H1 (cell line): ENCODE data around the gene CADPS. TPM values are rescaled to one million over a fixed set of nuclear protein-coding genes. Genes with fewer than 3 reads are reported as not detected.

Experiments
- CTCF ChIA-PET: fragments of 300-600 bp; sonication (Branson Sonifier 250); formaldehyde crosslinking; loops from one replicate; lab custom pipeline; 2021; ENCODE audit not compliant: partially characterized antibody; lab: Charles Lee
- POLR2A ChIA-PET: fragments of 300-600 bp; sonication (Branson Sonifier 250); formaldehyde crosslinking; loops from one replicate; lab custom pipeline; 2021; ENCODE audit warnings: inconsistent platforms; ENCODE audit not compliant: partially characterized antibody; lab: Charles Lee
- DNase-seq, 2 experiments: peaks; one replicate each; pipeline versions ENCODE4 v3.0.0 to v3.0.0-alpha.2; 2010 to 2022; ENCODE audit warnings: low spot score in 2 of 2, low read depth in 1 of 2, mixed read lengths in 1 of 2
- FAIRE-seq: peaks from 2 replicates; lab custom pipeline; 2011; peaks lifted over from hg19 to GRCh38; lab: Jason Lieb, UNC
- H2AFZ ChIP-seq: 2 replicates; pipeline ENCODE4 v1.8.1; 2012; ENCODE audit warnings: low read length, inconsistent platforms
- H2AK5ac ChIP-seq: 2 replicates; pipeline ENCODE4 v1.6.1; 2013; ENCODE audit warnings: low read depth, low read length
- H2BK120ac ChIP-seq: replicated peaks from 2 replicates; pipeline ENCODE3; 2013; ENCODE audit warnings: low read depth, low read length, inconsistent platforms
- H2BK12ac ChIP-seq: 2 replicates; pipeline ENCODE4 v1.6.1; 2013; ENCODE audit warnings: low read depth, low read length
- H2BK15ac ChIP-seq: 2 replicates; pipeline ENCODE4 v1.6.1; 2013; ENCODE audit warnings: low read length
- H2BK20ac ChIP-seq: 2 replicates; pipeline ENCODE4 v1.6.1; 2013; ENCODE audit warnings: low read length
- H2BK5ac ChIP-seq: 2 replicates; pipeline ENCODE4 v1.6.1; 2013; ENCODE audit warnings: low read depth, low read length
- H3K14ac ChIP-seq: 2 replicates; pipeline ENCODE4 v1.6.1; 2013; ENCODE audit warnings: inconsistent platforms; ENCODE audit not compliant: insufficient read length
- H3K18ac ChIP-seq: 2 replicates; pipeline ENCODE4 v1.6.1; 2013; ENCODE audit warnings: low read length; ENCODE audit errors: extremely low read depth
- H3K23ac ChIP-seq: 2 replicates; pipeline ENCODE4 v1.6.1; 2013; ENCODE audit warnings: inconsistent platforms; ENCODE audit not compliant: insufficient read length
- H3K23me2 ChIP-seq: 2 replicates; pipeline ENCODE4 v1.6.1; 2013; ENCODE audit warnings: low read depth, low read length
- H3K27ac ChIP-seq: 2 replicates; pipeline ENCODE4 v1.6.1; 2011; ENCODE audit warnings: low read depth, low read length, inconsistent platforms
- H3K27me3 ChIP-seq, 4 experiments: replicated peaks in 1 of 4; 1 replicate in 1 of 4; 2 replicates in 3 of 4; pipeline versions ENCODE4 v1.6.1 to v1.8.1; 2011 to 2013; ENCODE audit warnings: low read length in 3 of 4, mild to moderate bottlenecking in 3 of 4, inconsistent platforms in 2 of 4, mixed read lengths in 2 of 4, moderate library complexity in 1 of 4; ENCODE audit not compliant: control insufficient read depth in 3 of 4, insufficient read depth in 3 of 4; ENCODE audit errors: extremely low read depth in 1 of 4
- H3K36me3 ChIP-seq, 4 experiments: 2 replicates each; pipeline versions ENCODE4 v1.6.1 to v1.8.1; 2011 to 2013; ENCODE audit warnings: mild to moderate bottlenecking in 4 of 4, low read length in 3 of 4, moderate library complexity in 2 of 4, control low read depth in 1 of 4, inconsistent platforms in 1 of 4; ENCODE audit not compliant: insufficient read depth in 4 of 4, control insufficient read depth in 2 of 4
- H3K4ac ChIP-seq: replicated peaks from 2 replicates; pipeline ENCODE3; 2013; ENCODE audit warnings: low read length, low read depth, mixed read lengths, inconsistent platforms; ENCODE audit not compliant: insufficient read length
- H3K4me1 ChIP-seq, 4 experiments: replicated peaks in 1 of 4; 1 replicate in 1 of 4; 2 replicates in 3 of 4; pipeline versions ENCODE4 v1.6.1 to v1.8.1; 2011 to 2013; ENCODE audit warnings: low read length in 3 of 4, inconsistent platforms in 2 of 4, mixed read lengths in 1 of 4; ENCODE audit not compliant: insufficient read depth in 4 of 4, control insufficient read depth in 3 of 4
- H3K4me2 ChIP-seq, 2 experiments: 2 replicates each; pipeline versions ENCODE4 v1.6.1 to v1.8.1; 2011 to 2013; ENCODE audit warnings: low read depth in 2 of 2, low read length in 2 of 2, control low read depth in 1 of 2, inconsistent platforms in 1 of 2, mild to moderate bottlenecking in 1 of 2; ENCODE audit not compliant: insufficient read depth in 1 of 2
- H3K4me3 ChIP-seq, 4 experiments: fragments of 200-600, 300-600 bp in 1 of 4; sonication (generic), shearing (Covaris generic), sonication (Bioruptor Twin) in 1 of 4; 2 replicates each; pipeline versions ENCODE4 v1.5.1 to v1.8.1; 2011 to 2016; ENCODE audit warnings: low read length in 4 of 4, low read depth in 3 of 4, control low read depth in 2 of 4, inconsistent platforms in 2 of 4, mild to moderate bottlenecking in 2 of 4, mixed read lengths in 1 of 4, moderate library complexity in 1 of 4; ENCODE audit not compliant: insufficient read depth in 2 of 4; ENCODE audit errors: extremely low read depth in 1 of 4
- H3K56ac ChIP-seq: replicated peaks from 2 replicates; pipeline ENCODE3; 2013; ENCODE audit warnings: low read depth, mild to moderate bottlenecking, mixed read lengths, low read length, inconsistent platforms; ENCODE audit not compliant: insufficient read length
- H3K79me1 ChIP-seq: 2 replicates; pipeline ENCODE4 v1.6.1; 2013; ENCODE audit warnings: low read depth, low read length, control low read depth
- H3K79me2 ChIP-seq, 2 experiments: 2 replicates each; pipeline versions ENCODE4 v1.6.1 to v1.8.1; 2012 to 2013; ENCODE audit warnings: low read length in 2 of 2, mild to moderate bottlenecking in 2 of 2, inconsistent platforms in 1 of 2; ENCODE audit not compliant: insufficient read depth in 2 of 2, control insufficient read depth in 1 of 2
- H3K9ac ChIP-seq, 4 experiments: replicated peaks in 1 of 4; 1 replicate in 1 of 4; 2 replicates in 3 of 4; pipeline versions ENCODE4 v1.6.1 to v1.8.1; 2011 to 2013; ENCODE audit warnings: low read depth in 3 of 4, low read length in 3 of 4, control low read depth in 2 of 4, mild to moderate bottlenecking in 2 of 4, moderate library complexity in 2 of 4, inconsistent platforms in 1 of 4; ENCODE audit errors: extremely low read depth in 1 of 4
- H3K9me3 ChIP-seq, 2 experiments: 2 replicates each; pipeline versions ENCODE4 v1.6.1 to v1.8.1; 2012 to 2013; ENCODE audit warnings: mild to moderate bottlenecking in 2 of 2, moderate library complexity in 2 of 2, control low read depth in 1 of 2, inconsistent platforms in 1 of 2, low read depth in 1 of 2, low read length in 1 of 2, mixed read lengths in 1 of 2; ENCODE audit not compliant: insufficient read depth in 2 of 2
- H4K20me1 ChIP-seq, 2 experiments: replicated peaks in 1 of 2; 2 replicates each; pipeline versions ENCODE3 to v1.8.1; 2011 to 2013; ENCODE audit warnings: inconsistent platforms in 2 of 2, low read length in 2 of 2, mild to moderate bottlenecking in 1 of 2; ENCODE audit not compliant: insufficient read depth in 2 of 2, control insufficient read depth in 1 of 2
- H4K5ac ChIP-seq: 2 replicates; pipeline ENCODE4 v1.6.1; 2013; ENCODE audit warnings: low read length, low read depth, mixed read lengths, inconsistent platforms; ENCODE audit not compliant: insufficient read length
- H4K8ac ChIP-seq: 2 replicates; pipeline ENCODE4 v1.8.0; 2013; ENCODE audit warnings: mild to moderate bottlenecking, moderate library complexity, low read length, inconsistent platforms; ENCODE audit not compliant: insufficient read depth; ENCODE audit errors: extremely low read depth
- H4K91ac ChIP-seq: replicated peaks from 2 replicates; pipeline ENCODE3; 2013; ENCODE audit warnings: low read length, mixed read lengths, inconsistent platforms; ENCODE audit not compliant: insufficient read length
- HDAC2 ChIP-seq, 2 experiments: fragments of 300-600 bp in 1 of 2; sonication (generic) in 1 of 2; IDR thresholded peaks; 2 replicates each; pipeline ENCODE4 v1.6.1; 2011 to 2012; ENCODE audit warnings: low read depth in 2 of 2, low read length in 2 of 2, mild to moderate bottlenecking in 2 of 2, moderate library complexity in 2 of 2, borderline replicate concordance in 1 of 2, inconsistent platforms in 1 of 2
- POLR2A ChIP-seq, 2 experiments: IDR thresholded peaks; 1 replicate in 1 of 2; 2 replicates in 1 of 2; pipeline ENCODE4 v1.6.1; 2011; ENCODE audit warnings: low read depth in 2 of 2, low read length in 2 of 2, mild to moderate bottlenecking in 2 of 2; ENCODE audit errors: control extremely low read depth in 1 of 2
- SP2 ChIP-seq: IDR thresholded peaks from 2 replicates; pipeline ENCODE4 v1.6.1; 2012; ENCODE audit warnings: mild to moderate bottlenecking, low read length, inconsistent platforms
- TCF12 ChIP-seq: IDR thresholded peaks from 2 replicates; pipeline ENCODE4 v1.6.1; 2011; ENCODE audit warnings: low read depth, mild to moderate bottlenecking, low read length
- WGBS, 2 experiments: shearing (Covaris generic) in 1 of 2; methylation state at CpG; one replicate each; pipeline versions ENCODE4 v1.1.6 to v1.1.7; 2013 to 2015; ENCODE audit warnings: low lambda C conversion rate in 2 of 2, mixed read lengths in 2 of 2, inconsistent platforms in 1 of 2, low coverage in 1 of 2, missing lambda C conversion rate in 1 of 2; ENCODE audit not compliant: insufficient replicate concordance in 2 of 2, insufficient coverage in 1 of 2, insufficient read length in 1 of 2; ENCODE audit errors: extremely low coverage in 1 of 2, missing lambda C conversion rate in 1 of 2; 5-methylcytosine and 5-hydroxymethylcytosine counted together
- polyA plus RNA-seq, 7 experiments: library from polyadenylated mRNA; depleted of rRNA in 3 of 7; stranded (reverse) in 5 of 7; unstranded in 2 of 7; fragments of >200 nt in 5 of 7; fragments of 200-250 nt in 2 of 7; gene quantifications; 1 replicate in 5 of 7; 2 replicates in 1 of 7; 4 replicates in 1 of 7; pipeline versions ENCODE4 v1.2.1 to v1.2.3, GENCODE V29; 2011 to 2013; ENCODE audit warnings: missing spikeins in 2 of 7, mixed read lengths in 2 of 7
- total RNA-seq: library from RNA; stranded (reverse); fragmentation: NEBNext Ultra II Directional; extraction: Animal tissue kit (Norgen Biotek cat#: 25700); gene quantifications from 2 replicates; pipeline ENCODE4 v1.2.1, GENCODE V29; 2021

CADPS gene
- total and polyA plus RNA-seq, 2 of the 8 experiments (the other 6 are each of a cell fraction or from before 2014, with no cell fraction given): 7.1 to 10.2 TPM

DNA sequence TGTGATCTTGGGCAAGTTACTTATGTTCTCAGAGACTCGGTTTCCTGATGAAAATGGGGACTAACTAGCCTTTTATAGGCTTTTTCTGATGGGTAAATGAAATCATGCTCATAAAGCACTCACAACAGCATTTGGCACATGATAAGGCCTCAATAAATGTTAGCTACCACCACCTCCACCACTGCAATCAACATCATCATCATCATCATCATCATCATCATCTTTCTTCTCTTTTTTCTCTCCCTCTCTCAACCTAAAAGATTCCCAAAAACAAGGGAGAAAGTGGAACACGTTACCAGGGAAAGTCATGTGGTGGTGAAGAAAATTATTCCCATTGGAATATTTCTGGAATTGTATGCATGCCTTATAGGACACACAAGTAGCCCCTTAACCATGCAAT is 468.3 kb downstream of the CADPS start:
- no peak overlapping the region for H4K8ac ChIP-seq
- no peak for FAIRE-seq
- H3K79me2 ChIP-seq: no peaks in the 10 kb centered on the region
- no peak overlapping the region for H4K5ac ChIP-seq
- CTCF ChIA-PET: interaction anchor here (1.2 to 1.6 kb wide), 2 partner anchors 9 to 13 kb away, joined by 3 to 5 read pairs; no protein-coding TSS in a partner anchor
- WGBS, 2 experiments: 89% methylated on average over 2 of the region's 2 CpGs; no CpG with 5 or more reads in 1 of the 2 experiments
- H3K23ac ChIP-seq: no peak overlapping the region
- H3K27me3 ChIP-seq: peaks cover 0 to 5% (median under 1%) of the 10 kb centered on the region in 4 experiments; a peak in 3 of 7 replicates
- no peaks in the 10 kb centered on the region for H3K9me3 ChIP-seq
- H2BK20ac ChIP-seq: no peak overlapping the region
- H3K4me2 ChIP-seq: no peak overlapping the region
- no peak overlapping the region for H3K4ac ChIP-seq
- no peak overlapping the region for H3K56ac ChIP-seq
- H4K20me1 ChIP-seq: no peaks in the 10 kb centered on the region
- H2AFZ ChIP-seq: no peak overlapping the region
- TF ChIP-seq HDAC2 (IDR thresholded peaks at IDR 0.05; ENCODE audit: borderline replicate concordance in 1 of 2, low read depth in 2 of 2, low read length in 2 of 2) (no peak), POLR2A (IDR thresholded peaks at IDR 0.05; ENCODE audit: control extremely low read depth in 1 of 2, low read depth in 2 of 2, low read length in 2 of 2) (no peak), TCF12 (no peak), SP2 (no peak)
- TF ChIP-seq, all 59 proteins: peak for 0
- Histone ChIP-seq H3K14ac (no peak overlapping the region), H3K4me3 (no peak overlapping the region), H3K18ac (no peak overlapping the region), H3K9ac (no peak overlapping the region), H2BK15ac (no peak overlapping the region), H4K91ac (no peak overlapping the region), H2BK12ac (no peak overlapping the region), H3K27ac (no peak overlapping the region), H3K4me1 (peaks cover 0 to 4% (median 0%) of the 10 kb centered on the region in 4 experiments; a peak in 3 of 7 replicates), H2AK5ac (no peak overlapping the region), H2BK5ac (no peak overlapping the region), H3K79me1 (no peaks in the 10 kb centered on the region), H2BK120ac (no peak overlapping the region), H3K23me2 (no peaks in the 10 kb centered on the region; the same call in 1 of the 2 replicates), H3K36me3 (no peaks in the 10 kb centered on the region)
- POLR2A ChIA-PET: no interaction called here
- no peak for DNase-seq
